ENCODE results near the gene CHRNA1. TPM values are rescaled to one million over a fixed set of nuclear protein-coding genes. Genes with fewer than 3 reads are reported as not detected.

CHRNA1 gene
- total RNA-seq, 4 donors from 2014 or later = 84.6 to 306 (median 185) TPM

GRCh38 chr2:174786066-174786725 lies 21.9 kb upstream of the CHRNA1 start:
- no peak overlapping the region for H3K27ac ChIP-seq
- no peaks in the 10 kb centered on the region for H3K4me1 ChIP-seq
- in situ Hi-C loops (cut with MboI; ENCODE audit: low sequenced_read_pairs in 4 of 4) = no loop called here
- no peaks in the 10 kb centered on the region for H3K36me3 ChIP-seq
- intact Hi-C loops (cut with DNase I; ENCODE audit: low total_unique reads) = no loop called here
- no peak overlapping the region for H3K4me3 ChIP-seq
- H3K27me3 ChIP-seq = no peaks in the 10 kb centered on the region
- no peaks in the 10 kb centered on the region for H3K9me3 ChIP-seq
- ATAC-seq (no peak), DNase-seq (no peak)
- TF ChIP-seq CTCF (IDR thresholded peaks at IDR 0.05 in 4 of 5, conservative IDR thresholded peaks at IDR 0.05 in 1 of 5) (no peak), POLR2A (IDR thresholded peaks at IDR 0.05) (no peak)

GRCh38 chr2:174785481-174785880 lies 21.2 kb upstream of the CHRNA1 start:
- DNase-seq (no peak), ATAC-seq (no peak)
- H3K27me3 ChIP-seq = no peaks in the 10 kb centered on the region
- in situ Hi-C loops (cut with MboI; ENCODE audit: low sequenced_read_pairs in 4 of 4) = no loop called here
- H3K27ac ChIP-seq = no peak overlapping the region
- intact Hi-C loops (cut with DNase I; ENCODE audit: low total_unique reads) = no loop called here
- H3K4me1 ChIP-seq = no peaks in the 10 kb centered on the region
- no peaks in the 10 kb centered on the region for H3K36me3 ChIP-seq
- no peaks in the 10 kb centered on the region for H3K9me3 ChIP-seq
- no peak for TF ChIP-seq CTCF (IDR thresholded peaks at IDR 0.05 in 4 of 5, conservative IDR thresholded peaks at IDR 0.05 in 1 of 5)
- TF ChIP-seq POLR2A (IDR thresholded peaks at IDR 0.05) = no peak
- no peak overlapping the region for H3K4me3 ChIP-seq

GRCh38 chr2:174784909-174785308 lies 20.6 kb upstream of the CHRNA1 start:
- intact Hi-C loops (cut with DNase I; ENCODE audit: low total_unique reads) (no loop called here), in situ Hi-C loops (cut with MboI; ENCODE audit: low sequenced_read_pairs in 4 of 4) (no loop called here)
- H3K27me3 ChIP-seq = no peaks in the 10 kb centered on the region
- no peak for TF ChIP-seq CTCF (IDR thresholded peaks at IDR 0.05 in 4 of 5, conservative IDR thresholded peaks at IDR 0.05 in 1 of 5)
- no peak for TF ChIP-seq POLR2A (IDR thresholded peaks at IDR 0.05)
- DNase-seq (no peak), ATAC-seq (no peak)
- H3K27ac ChIP-seq = no peak overlapping the region
- no peak overlapping the region for H3K4me3 ChIP-seq
- H3K9me3 ChIP-seq = no peaks in the 10 kb centered on the region
- H3K36me3 ChIP-seq = no peaks in the 10 kb centered on the region
- H3K4me1 ChIP-seq = no peaks in the 10 kb centered on the region

- Histone ChIP-seq H3K4me1 (no peaks in the 10 kb centered on the region), H3K27ac (no peak overlapping the region), H3K4me3 (no peak overlapping the region), H3K27me3 (no peaks in the 10 kb centered on the region), H3K36me3 (no peaks in the 10 kb centered on the region), H3K9me3 (no peaks in the 10 kb centered on the region)
- ATAC-seq (no peak), DNase-seq (no peak)
- in situ Hi-C loops (cut with MboI; ENCODE audit: low sequenced_read_pairs in 4 of 4) (no loop called here), intact Hi-C loops (cut with DNase I; ENCODE audit: low total_unique reads) (no loop called here)
- TF ChIP-seq POLR2A (IDR thresholded peaks at IDR 0.05) = no peak
- TF ChIP-seq CTCF (IDR thresholded peaks at IDR 0.05 in 4 of 5, conservative IDR thresholded peaks at IDR 0.05 in 1 of 5) = no peak
Measured at GRCh38 chr2:174784316-174784715, 20.0 kb upstream of the CHRNA1 start.

GRCh38 chr2:174781996-174782395 lies 17.7 kb upstream of the CHRNA1 start:
- Histone ChIP-seq H3K27ac (no peak overlapping the region), H3K9me3 (no peaks in the 10 kb centered on the region), H3K4me3 (no peak overlapping the region), H3K27me3 (no peaks in the 10 kb centered on the region), H3K36me3 (no peaks in the 10 kb centered on the region), H3K4me1 (no peaks in the 10 kb centered on the region)
- TF ChIP-seq CTCF (IDR thresholded peaks at IDR 0.05 in 4 of 5, conservative IDR thresholded peaks at IDR 0.05 in 1 of 5) (no peak), POLR2A (IDR thresholded peaks at IDR 0.05) (no peak)
- in situ Hi-C loops (cut with MboI; ENCODE audit: low sequenced_read_pairs in 4 of 4) (no loop called here), intact Hi-C loops (cut with DNase I; ENCODE audit: low total_unique reads) (no loop called here)
- no peak for ATAC-seq
- DNase-seq = no peak

Measured in gastrocnemius medialis (tissue), 4 donors.